HG03558 (cell line): ENCODE data around the gene UGP2.
"Not testable (repeated sequence)": the region's sequence is repeated elsewhere in the genome, so short reads cannot be mapped to it uniquely, and the experiment has no call there.

ENCODE experiments used
- ATAC-seq: cut with Tn5 transposase; IDR thresholded peaks from one replicate; pipeline ENCODE4 v1.9.1; 2021; ENCODE audit warnings: moderate number of reproducible peaks; ENCODE audit not compliant: unreplicated experiment; ENCODE audit errors: extremely low read depth

UGP2 gene

GRCh38 chr2:63841254-63842022, at the start of gene UGP2:
UGP2 (plus strand) TSS chr2:63841896; CDS start chr2:63842186, 290 bp downstream.
- peak; percentile 37 for ATAC-seq

- no peak for ATAC-seq
These were observed 49.2 kb upstream of the UGP2 start for GRCh38 chr2:63792530-63792929.

DNA sequence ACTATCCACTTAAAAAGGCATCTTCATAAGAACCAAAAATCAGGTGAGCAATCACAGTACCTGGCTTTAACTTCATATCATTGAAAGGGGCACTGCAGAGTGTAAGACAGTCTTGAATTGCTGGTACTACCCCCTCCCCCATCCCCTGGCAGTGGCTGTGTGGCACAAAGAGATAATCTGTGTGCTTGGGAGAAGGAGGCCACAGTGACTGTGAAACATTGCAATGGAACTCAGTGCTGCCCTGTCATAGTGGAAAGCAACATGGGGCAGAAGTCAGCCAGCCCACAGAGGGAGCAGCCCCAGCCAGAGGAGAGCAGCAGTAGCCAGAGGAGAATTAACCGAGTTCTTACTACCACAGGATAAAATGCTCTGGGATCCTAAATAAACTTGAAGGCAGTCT, 45.3 kb upstream of the UGP2 start:
- no peak for ATAC-seq

DNA sequence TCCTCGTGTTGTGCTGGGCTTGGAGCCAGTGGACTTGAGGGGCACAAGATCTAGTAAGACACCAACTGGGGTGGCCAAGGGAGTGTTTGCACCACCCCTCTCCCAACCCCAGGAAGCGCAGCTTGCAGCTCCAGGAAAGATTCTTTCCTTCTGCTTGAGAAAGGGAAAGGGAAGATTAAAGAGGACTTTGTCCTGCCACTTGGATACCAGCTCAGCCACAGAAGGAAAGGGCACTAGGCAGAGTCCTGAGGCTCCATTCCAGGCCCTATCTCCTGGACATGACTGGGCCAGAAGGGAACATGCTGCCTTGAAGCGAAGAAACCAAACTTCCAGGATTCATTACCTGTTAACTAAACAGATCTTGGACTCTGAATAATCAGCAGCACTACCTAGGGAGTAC, 44.9 kb upstream of the UGP2 start:
- no peak for ATAC-seq

GRCh38 chr2:63801455-63801854, 40.2 kb upstream of the UGP2 start:
- ATAC-seq: no peak

- no peak for ATAC-seq
These were observed 36.3 kb upstream of the UGP2 start for GRCh38 chr2:63805412-63805811.

- not testable (repeated sequence) for ATAC-seq
These were observed 33.7 kb upstream of the UGP2 start for GRCh38 chr2:63808036-63808435.

DNA sequence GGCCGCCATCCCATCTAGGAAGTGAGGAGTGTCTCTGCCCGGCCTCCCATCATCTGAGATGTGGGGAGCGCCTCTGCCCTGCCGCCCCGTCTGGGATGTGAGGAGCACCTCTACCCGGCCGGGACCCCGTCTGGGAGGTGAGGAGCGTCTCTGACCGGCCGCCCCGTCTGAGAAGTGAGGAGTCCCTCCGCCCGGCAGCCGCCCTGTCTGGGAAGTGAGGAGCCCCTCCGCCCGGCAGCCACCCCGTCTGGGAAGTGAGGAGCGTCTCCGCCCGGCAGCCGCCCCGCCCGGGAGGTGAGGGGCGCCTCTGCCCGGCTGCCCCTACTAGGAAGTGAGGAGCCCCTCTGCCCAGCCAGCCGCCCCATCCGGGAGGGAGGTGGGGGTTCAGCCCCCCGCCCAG, 32.8 kb upstream of the UGP2 start:
- not testable (repeated sequence) for ATAC-seq

- no peak for ATAC-seq
These were observed 30.6 kb upstream of the UGP2 start for GRCh38 chr2:63811063-63811462.

DNA sequence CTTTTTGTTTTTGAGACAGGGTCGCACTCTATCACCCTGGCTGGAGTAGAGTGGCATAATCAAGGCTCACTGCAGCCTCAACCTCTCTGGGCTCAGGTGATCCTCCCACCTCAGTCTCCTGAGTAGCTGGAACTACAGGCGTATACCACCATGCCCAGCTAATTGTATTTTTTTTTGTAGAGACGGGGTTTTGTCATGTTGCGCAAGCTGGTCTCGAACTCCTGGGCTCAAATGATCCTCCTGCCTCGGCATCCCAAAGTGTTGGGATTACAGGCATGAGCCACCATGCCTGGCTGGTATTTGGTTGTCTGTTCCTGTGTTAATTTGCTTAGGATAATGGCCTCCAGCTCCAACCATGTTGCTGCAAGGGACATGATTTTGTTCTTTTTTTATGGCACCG, 29.8 kb upstream of the UGP2 start:
- not testable (repeated sequence) for ATAC-seq

GRCh38 chr2:63814114-63814513, 27.6 kb upstream of the UGP2 start:
- no peak for ATAC-seq

GRCh38 chr2:63817382-63817781, 24.3 kb upstream of the UGP2 start:
- no peak for ATAC-seq

DNA sequence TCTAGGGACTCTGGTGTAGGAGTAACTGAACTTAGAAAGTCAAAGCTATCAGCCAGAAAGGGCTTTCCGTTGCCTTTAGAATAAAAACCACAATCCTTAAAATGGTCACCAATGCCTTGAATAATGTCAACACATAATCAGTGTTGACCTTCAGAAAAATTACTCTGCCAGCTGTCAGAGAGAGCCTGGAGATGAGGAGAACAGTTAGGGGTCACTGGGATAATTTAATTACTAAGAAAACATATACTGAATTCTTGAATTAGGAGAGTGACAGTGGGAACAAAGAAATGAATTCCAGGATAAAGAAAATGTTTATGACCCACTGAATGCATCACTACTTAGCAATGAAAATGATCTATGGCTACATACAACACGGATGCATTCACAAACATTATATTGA, 23.4 kb upstream of the UGP2 start:
- no peak for ATAC-seq

DNA sequence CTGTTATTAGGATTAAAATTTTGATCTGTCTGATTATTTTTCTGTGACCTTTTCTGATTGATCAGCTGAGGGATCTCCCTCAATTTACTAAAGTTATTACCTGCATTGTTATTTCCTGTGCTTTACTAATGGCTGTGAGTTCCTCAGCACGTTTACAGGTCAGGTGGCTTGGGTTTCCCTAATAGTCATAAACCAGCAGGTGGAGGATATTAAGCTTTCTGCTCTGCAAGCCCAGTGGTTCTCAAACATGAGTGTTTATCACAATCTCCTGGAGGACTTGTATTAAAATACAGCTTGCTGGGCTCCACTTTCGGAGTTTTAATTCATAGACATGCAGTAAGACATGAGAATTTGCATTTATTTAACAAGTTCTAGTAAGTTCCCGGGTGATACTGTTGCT, 22.4 kb upstream of the UGP2 start:
- ATAC-seq: no peak

GRCh38 chr2:63819765-63820717, 21.7 kb upstream of the UGP2 start:
- ATAC-seq: no peak

DNA sequence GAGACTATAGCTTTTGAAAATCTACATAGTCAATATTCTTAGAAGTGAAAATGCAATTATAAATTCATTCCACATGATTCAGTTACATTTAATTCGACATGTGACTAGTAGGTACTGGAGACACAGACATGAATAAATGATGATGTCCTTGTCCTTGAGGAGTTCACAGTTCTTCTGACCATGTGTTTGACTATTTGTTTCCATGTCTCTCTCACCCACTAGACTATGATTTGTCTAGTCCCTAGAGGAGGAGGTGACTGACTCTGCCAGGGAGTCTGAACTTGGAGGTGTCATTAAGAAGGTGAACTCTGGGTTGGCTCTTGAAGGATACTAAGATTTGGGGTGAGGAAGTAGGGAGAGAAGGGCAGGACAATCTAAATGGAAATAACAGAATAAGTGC, 20.7 kb upstream of the UGP2 start:
- ATAC-seq: no peak

DNA sequence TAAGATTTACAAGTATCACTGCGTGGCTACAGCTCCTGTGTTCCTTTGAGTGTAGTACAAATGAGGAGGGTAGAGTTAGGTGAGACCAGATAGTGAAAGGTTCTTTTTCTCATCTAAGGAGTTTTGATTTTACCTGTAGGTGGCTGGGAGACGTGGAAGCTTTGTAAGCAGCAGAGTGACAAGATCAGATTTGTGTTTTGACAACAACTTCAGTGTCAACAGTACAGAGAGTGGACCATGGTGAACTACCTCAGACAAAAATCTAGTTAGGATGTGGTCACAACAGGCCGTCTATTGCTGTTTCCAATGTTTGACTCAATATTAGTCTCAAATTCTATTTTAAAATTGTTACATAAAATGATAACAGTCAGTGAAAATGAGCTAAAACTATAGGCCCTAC, 20.3 kb upstream of the UGP2 start:
- ATAC-seq: no peak

- no peak for ATAC-seq
These were observed 19.2 kb upstream of the UGP2 start for GRCh38 chr2:63822478-63822877.

DNA sequence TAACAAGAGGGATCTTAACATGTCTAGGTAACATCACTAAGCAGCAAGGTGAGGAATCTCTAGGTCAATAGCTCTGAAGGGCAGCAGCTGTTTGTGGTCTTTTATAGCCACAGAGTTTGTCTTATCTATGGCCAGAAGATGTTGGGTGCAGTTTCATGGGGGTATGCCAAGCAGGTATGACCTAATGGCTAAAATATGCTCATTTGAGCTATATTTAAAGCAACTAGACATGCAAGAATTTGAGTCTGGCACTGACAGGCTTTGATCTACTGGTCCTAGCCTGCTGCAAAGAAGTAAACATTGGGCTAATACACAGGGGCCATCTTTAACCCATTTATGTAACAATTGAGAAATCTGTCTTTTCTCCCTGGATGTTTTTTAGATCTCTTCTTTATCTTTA, 13.9 kb upstream of the UGP2 start:
- ATAC-seq: no peak

DNA sequence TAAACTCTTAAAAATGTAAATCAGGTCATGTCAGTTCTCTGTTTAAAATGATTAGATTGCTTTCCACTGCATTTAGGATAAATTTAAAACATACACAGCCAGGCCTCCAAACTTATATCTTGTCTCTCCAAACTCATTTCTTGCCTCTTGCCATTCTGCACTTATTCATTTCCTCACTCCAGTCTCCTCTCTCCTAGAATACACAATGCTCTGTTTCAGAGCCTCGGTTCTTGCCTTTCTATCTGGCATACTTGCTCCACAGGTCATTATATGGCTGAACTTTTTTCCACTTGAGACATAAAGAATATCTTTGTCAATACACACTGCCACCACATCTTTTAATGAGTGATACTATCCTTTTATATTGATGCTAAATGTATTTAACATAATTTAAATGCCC, 10.5 kb upstream of the UGP2 start:
- no peak for ATAC-seq

GRCh38 chr2:63834401-63834800, 7.3 kb upstream of the UGP2 start:
- ATAC-seq: no peak
